AG04450 (cell line): ENCODE measurements around the gene TNFAIP3. TPM values are rescaled to one million over a fixed set of nuclear protein-coding genes. Genes with fewer than 3 reads are reported as not detected.
A peak's percentile ranks its signal among the peaks of the same experiment; 100 is the strongest.
"Not testable (repeated sequence)": the region's sequence is repeated elsewhere in the genome, so short reads cannot be mapped to it uniquely, and the experiment has no call there.

Experiments
- CTCF ChIA-PET: fragments of 300-600, 350-600 bp; formaldehyde crosslinking; extraction: SDS; loops from one replicate; lab custom pipeline; 2022; ENCODE audit warnings: antibody characterized with exemption, inconsistent platforms; lab: Charles Lee
- POLR2A ChIA-PET: fragments of 350-600 bp; formaldehyde crosslinking; extraction: SDS; loops from one replicate; lab custom pipeline; 2021; ENCODE audit warnings: antibody characterized with exemption, inconsistent platforms; lab: Yijun Ruan, JAX
- DNase-seq: peaks from one replicate; pipeline ENCODE4 v3.0.0-alpha.2; 2011; ENCODE audit warnings: low read depth, low spot score
- H3K27ac ChIP-seq: one replicate; pipeline ENCODE4 v1.5.1; 2012; ENCODE audit warnings: low read depth, low read length, control low read depth
- H3K27me3 ChIP-seq: one replicate; pipeline ENCODE4 v1.6.0; 2012; ENCODE audit warnings: low read length; ENCODE audit not compliant: control insufficient read depth, insufficient read depth
- H3K4me3 ChIP-seq: 2 replicates; pipeline ENCODE4 v1.5.1; 2011; ENCODE audit warnings: mild to moderate bottlenecking, low read depth, low read length, control low read depth
- H3K9me3 ChIP-seq: 2 replicates; pipeline ENCODE4 v1.5.1; 2012; ENCODE audit warnings: low read length; ENCODE audit not compliant: control insufficient read depth, insufficient read depth
- CTCF ChIP-seq: IDR thresholded peaks from 2 replicates; pipeline ENCODE4 v1.5.1; 2011; ENCODE audit warnings: low read depth, low read length, control low read depth, inconsistent platforms
- polyA plus RNA-seq: library from polyadenylated mRNA; depleted of rRNA; stranded (reverse); fragments of >200 nt; gene quantifications from 2 replicates; pipeline ENCODE4 v1.2.3, GENCODE V29; 2011

The TNFAIP3 gene
- polyA plus RNA-seq, 1 experiment = 16.7 TPM

GRCh38 chr6:137883400-137884148, 16.5 kb downstream of the TNFAIP3 start:
- Histone ChIP-seq H3K27ac (no peak overlapping the region), H3K4me3 (no peak overlapping the region), H3K9me3 (no peaks in the 10 kb centered on the region), H3K27me3 (no peaks in the 10 kb centered on the region)
- CTCF ChIA-PET = interaction anchor here (0.6 to 0.9 kb wide), 2 partner anchors 17 to 175 kb away, joined by 3 read pairs; partner anchors contain the start of gene TNFAIP3
- no peak for TF ChIP-seq CTCF
- POLR2A ChIA-PET = no interaction called here
- DNase-seq = no peak

DNA sequence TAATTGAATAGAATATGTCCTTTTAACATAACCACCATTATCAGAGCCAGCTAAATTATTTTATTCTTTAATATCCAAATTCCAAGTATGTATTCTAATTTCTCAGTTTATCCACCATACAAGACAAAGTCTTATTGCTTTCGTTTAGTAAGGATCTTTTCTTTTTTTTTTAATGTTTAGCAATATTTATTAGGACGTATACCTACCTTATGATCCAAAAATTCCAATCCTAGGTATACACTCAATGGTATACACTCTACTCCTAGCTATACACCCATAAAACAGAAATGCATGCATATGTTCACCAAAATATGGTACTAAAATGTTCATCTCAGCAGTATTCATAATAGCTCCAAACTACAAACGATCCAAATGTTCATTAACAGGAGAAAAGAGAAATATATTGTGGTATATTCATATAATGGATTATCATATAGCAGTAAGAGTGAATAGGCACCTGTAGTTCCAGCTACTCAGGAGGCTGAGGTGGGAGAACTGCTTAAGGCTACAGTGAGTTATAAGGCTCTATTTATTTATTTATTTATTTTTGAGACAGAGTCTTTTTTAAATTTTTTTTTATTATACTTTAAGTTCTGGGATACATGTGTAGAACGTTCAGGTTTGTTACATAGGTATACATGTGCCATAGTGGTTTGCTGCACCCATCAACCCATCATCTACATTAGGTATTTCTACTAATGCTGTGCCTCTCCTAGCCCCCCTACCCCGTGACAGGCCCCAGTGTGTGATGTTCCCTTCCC, 17.3 kb downstream of the TNFAIP3 start:
- H3K27ac ChIP-seq = no peak overlapping the region
- H3K9me3 ChIP-seq = no peaks in the 10 kb centered on the region
- TF ChIP-seq CTCF = no peak
- no peak overlapping the region for H3K4me3 ChIP-seq
- POLR2A ChIA-PET = no interaction called here
- CTCF ChIA-PET = interaction anchor here (0.6 kb wide), 1 partner anchor 9 kb away, joined by 3 read pairs; no protein-coding TSS in a partner anchor
- no peak for DNase-seq
- no peaks in the 10 kb centered on the region for H3K27me3 ChIP-seq

GRCh38 chr6:137884910-137885229, 17.8 kb downstream of the TNFAIP3 start:
- CTCF ChIA-PET = interaction anchor here (0.6 kb wide), 1 partner anchor 9 kb away, joined by 3 read pairs; no protein-coding TSS in a partner anchor
- POLR2A ChIA-PET = not testable (repeated sequence)

DNA sequence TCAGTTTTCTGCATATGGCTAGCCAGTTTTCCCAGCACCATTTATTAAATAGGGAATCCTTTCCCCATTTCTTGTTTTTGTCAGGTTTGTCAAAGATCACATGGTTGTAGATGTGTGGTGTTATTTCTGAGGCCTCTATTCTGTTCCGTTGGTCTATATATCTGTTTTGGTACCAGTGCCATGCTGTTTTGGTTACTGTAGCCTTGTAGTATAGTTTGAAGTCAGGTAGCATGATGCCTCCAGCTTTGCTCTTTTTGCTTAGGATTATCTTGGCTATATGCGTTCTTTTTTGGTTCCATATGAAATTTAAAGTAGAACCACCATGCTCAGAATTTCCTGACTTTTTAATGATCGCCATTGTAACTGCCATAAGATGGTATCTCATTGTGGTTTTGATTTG, 19.2 kb downstream of the TNFAIP3 start:
- DNase-seq, H3K27me3 ChIP-seq, POLR2A ChIA-PET, H3K27ac ChIP-seq, H3K4me3 ChIP-seq, CTCF ChIA-PET, H3K9me3 ChIP-seq: not testable (repeated sequence)

More at GRCh38 chr6:137884910-137885229, 17.8 kb downstream of the TNFAIP3 start:
- not testable (repeated sequence) for H3K4me3 ChIP-seq, H3K9me3 ChIP-seq, H3K27me3 ChIP-seq, H3K27ac ChIP-seq, DNase-seq

- POLR2A ChIA-PET = no interaction called here
- Histone ChIP-seq H3K27me3 (no peaks in the 10 kb centered on the region), H3K4me3 (no peak overlapping the region), H3K9me3 (no peaks in the 10 kb centered on the region), H3K27ac (no peak overlapping the region)
- TF ChIP-seq CTCF = no peak
- DNase-seq = no peak
- CTCF ChIA-PET = no interaction called here
These were observed 24.0 kb downstream of the TNFAIP3 start for GRCh38 chr6:137890983-137891537.

GRCh38 chr6:137892271-137892708, 25.2 kb downstream of the TNFAIP3 start:
- DNase-seq = peak; percentile 52
- H3K27ac ChIP-seq = peak overlapping the region; percentile 57
- no peak overlapping the region for H3K4me3 ChIP-seq
- ChIA-PET CTCF (no interaction called here), POLR2A (no interaction called here)
- no peak for TF ChIP-seq CTCF
- no peaks in the 10 kb centered on the region for H3K27me3 ChIP-seq
- no peaks in the 10 kb centered on the region for H3K9me3 ChIP-seq
